GM12878 (cell line): ENCODE results near the gene CT45A1. TPM values are rescaled to one million over a fixed set of nuclear protein-coding genes. Genes with fewer than 3 reads are reported as not detected.

Source experiments
- ATAC-seq: fragments of 200-7000 bp; cut with Tn5 transposase; 3 replicates; pipeline ENCODE4 v1.9.1; 2020; ENCODE audit warnings: mild to moderate bottlenecking, moderate library complexity
- BruUV-seq: library from RNA; stranded (reverse); fragments of 400-500 nt; replicated peaks from 2 replicates; lab custom pipeline; 2021; lab: Mats Ljungman, UMichigan
- CTCF ChIA-PET: fragments of 300-600 bp; sonication (Branson Sonifier 250); formaldehyde crosslinking; extraction: SDS; loops from one replicate; lab custom pipeline; 2021; ENCODE audit warnings: inconsistent platforms; lab: Yijun Ruan, JAX
- POLR2A ChIA-PET: fragments of 350-600 bp; formaldehyde crosslinking; extraction: SDS; loops from one replicate; lab custom pipeline; 2021; ENCODE audit warnings: inconsistent platforms; lab: Charles Lee
- RAD21 ChIA-PET: fragments of 300-600 bp; sonication (Branson Sonifier 250); formaldehyde crosslinking; loops from one replicate; lab custom pipeline; 2023; ENCODE audit warnings: antibody characterized with exemption; ENCODE audit not compliant: unreplicated experiment; lab: Charles Lee
- SMC1A ChIA-PET: fragments of 300-600 bp; sonication (Branson Sonifier 250); formaldehyde crosslinking; loops from one replicate; lab custom pipeline; 2023; ENCODE audit not compliant: unreplicated experiment, uncharacterized antibody; lab: Charles Lee
- DNase-seq: peaks from one replicate; pipeline ENCODE4 v3.0.0-alpha.2; 2011; ENCODE audit warnings: low read depth, low spot score
- FAIRE-seq: peaks from 3 replicates; lab custom pipeline; 2011; peaks lifted over from hg19 to GRCh38; lab: Jason Lieb, UNC
- H2AFZ ChIP-seq: 2 replicates; pipeline ENCODE4 v1.6.0; 2011; ENCODE audit warnings: low read depth, low read length, control low read depth; ENCODE audit not compliant: control insufficient read depth
- H3K27ac ChIP-seq: 2 replicates; pipeline ENCODE4 v1.5.1; 2011; ENCODE audit warnings: control low read depth; ENCODE audit not compliant: control insufficient read depth, insufficient read depth
- H3K27me3 ChIP-seq, 2 experiments: replicated peaks in 1 of 2; 2 replicates each; pipeline versions ENCODE4 v1.6.0 to v1.6.1; 2011; ENCODE audit warnings: low read length in 1 of 2; ENCODE audit not compliant: control insufficient read depth in 2 of 2, insufficient read depth in 2 of 2
- H3K36me3 ChIP-seq, 2 experiments: 2 replicates each; pipeline ENCODE4 v1.5.1; 2011; ENCODE audit warnings: low read length in 1 of 2; ENCODE audit not compliant: control insufficient read depth in 2 of 2, insufficient read depth in 2 of 2
- H3K4me1 ChIP-seq: 2 replicates; pipeline ENCODE4 v1.6.1; 2011; ENCODE audit warnings: mild to moderate bottlenecking, low read length, moderate library complexity, mixed read lengths; ENCODE audit not compliant: control insufficient read depth, insufficient read depth
- H3K4me2 ChIP-seq: 2 replicates; pipeline ENCODE4 v1.6.0; 2011; ENCODE audit warnings: control low read depth; ENCODE audit not compliant: control insufficient read depth, insufficient read depth
- H3K4me3 ChIP-seq: fragments of 200-600 bp; sonication (generic); 2 replicates; pipeline ENCODE4 v1.5.1; 2016
- H3K79me2 ChIP-seq: 2 replicates; pipeline ENCODE4 v1.6.0; 2011; ENCODE audit warnings: low read length; ENCODE audit not compliant: control insufficient read depth, insufficient read depth
- H3K9ac ChIP-seq: 2 replicates; pipeline ENCODE4 v1.8.0; 2011; ENCODE audit warnings: low read length, control low read depth, mixed read lengths; ENCODE audit not compliant: control insufficient read depth, insufficient read depth
- H3K9me3 ChIP-seq: replicated peaks from 3 replicates; pipeline ENCODE4 v1.5.1; 2011; ENCODE audit warnings: mild to moderate bottlenecking, low read length; ENCODE audit not compliant: control insufficient read depth, insufficient read depth
- H4K20me1 ChIP-seq: 2 replicates; pipeline ENCODE4 v1.6.0; 2011; ENCODE audit not compliant: control insufficient read depth, insufficient read depth
- EGR1 ChIP-seq, 2 experiments: IDR thresholded peaks; 1 replicate in 1 of 2; 2 replicates in 1 of 2; pipeline ENCODE4 v1.6.1; 2011 to 2012; ENCODE audit warnings: low read depth in 2 of 2, low read length in 2 of 2, borderline replicate concordance in 1 of 2, mild to moderate bottlenecking in 1 of 2, moderate library complexity in 1 of 2
- FOS ChIP-seq: IDR thresholded peaks from 3 replicates; pipeline ENCODE4 v1.6.1; 2011; ENCODE audit warnings: borderline replicate concordance; ENCODE audit not compliant: insufficient read length; ENCODE audit errors: extremely low read depth
- HDAC6 ChIP-seq: fragments of 200-600 bp; sonication (generic); IDR thresholded peaks from one replicate; pipeline ENCODE4 v1.8.0; 2017; ENCODE audit warnings: antibody characterized with exemption; ENCODE audit not compliant: unreplicated experiment
- JUND ChIP-seq: IDR thresholded peaks from 2 replicates; pipeline ENCODE4 v1.6.1; 2012; ENCODE audit warnings: low read depth, mild to moderate bottlenecking, low read length, improper control_type of control experiment, moderate library complexity
- LARP7 ChIP-seq: fragments of 450-650 bp; IDR thresholded peaks from 2 replicates; pipeline ENCODE4 v1.6.1; 2017; ENCODE audit warnings: mild to moderate bottlenecking
- RAD21 ChIP-seq: IDR thresholded peaks from 2 replicates; pipeline ENCODE4 v1.6.1; 2011; ENCODE audit warnings: mild to moderate bottlenecking, low read depth, low read length, moderate library complexity; ENCODE audit not compliant: insufficient read depth
- SMC3 ChIP-seq: IDR thresholded peaks from 2 replicates; pipeline ENCODE4 v1.6.1; 2011; ENCODE audit warnings: low read length, improper control_type of control experiment, borderline replicate concordance
- SREBF2 ChIP-seq: IDR thresholded peaks from 2 replicates; pipeline ENCODE4 v1.6.1; 2012; ENCODE audit warnings: mild to moderate bottlenecking, low read length
- SUZ12 ChIP-seq: fragments of 200-600 bp; sonication (generic); IDR thresholded peaks from one replicate; pipeline ENCODE4 v1.6.1; 2018; ENCODE audit warnings: antibody characterized with exemption, mild to moderate bottlenecking; ENCODE audit not compliant: unreplicated experiment
- ZNF384 ChIP-seq: IDR thresholded peaks from 2 replicates; pipeline ENCODE4 v1.6.1; 2012; ENCODE audit warnings: low read depth, mild to moderate bottlenecking, low read length, improper control_type of control experiment, borderline replicate concordance
- ZNF622 ChIP-seq: fragments of 450-650 bp; IDR thresholded peaks from 2 replicates; pipeline ENCODE4 v1.6.1; 2017; ENCODE audit warnings: mild to moderate bottlenecking, inconsistent platforms
- in situ Hi-C: fragments of 300-500 bp; cut with MboI; formaldehyde crosslinking; loops from 9 replicates; pipeline ENCODE4 v1.14.3; 2018; ENCODE audit warnings: mixed read lengths
- intact Hi-C: fragments of 100-400 bp; cut with micrococcal nuclease; formaldehyde crosslinking; loops from one replicate; pipeline ENCODE4 v1.14.2; 2022; ENCODE audit not compliant: unreplicated experiment
- polyA plus RNA-seq, 11 experiments: library from polyadenylated mRNA; depleted of rRNA in 4 of 11; unstranded in 6 of 11; stranded (reverse) in 5 of 11; fragments of >200 nt; fragmentation: Nextera tagmentation in 4 of 11; fragmentation: Illumina TruSeq in 1 of 11; extraction: Ambion mirVana in 4 of 11; extraction: Trizol in 1 of 11; gene quantifications; 1 replicate in 1 of 11; 2 replicates in 10 of 11; pipeline versions ENCODE4 v1.2.1 to v1.2.3, GENCODE V29; 2011 to 2016; ENCODE audit warnings: inconsistent platforms in 2 of 11, missing spikeins in 2 of 11, low read depth in 1 of 11
- total RNA-seq, 4 experiments: library from RNA; depleted of rRNA in 3 of 4; stranded (reverse); fragments of >200 nt in 3 of 4; fragmentation: Illumina TruSeq in 1 of 4; extraction: Trizol in 1 of 4; gene quantifications; 2 replicates each; pipeline versions ENCODE4 v1.2.1 to v1.2.3, GENCODE V29; 2013 to 2021
- TF ChIP-seq, protein P1 (sequence below): fragments of 450-650 bp; IDR thresholded peaks from 2 replicates; pipeline ENCODE4 v1.6.1; 2014; ENCODE audit warnings: mild to moderate bottlenecking
- TF ChIP-seq, protein P2 (sequence below): fragments of 450-650 bp; conservative IDR thresholded peaks from 2 replicates; pipeline ENCODE4 v1.6.1; 2017; ENCODE audit warnings: mild to moderate bottlenecking, moderate library complexity
- TF ChIP-seq, protein P3 (sequence below), 3 experiments: IDR thresholded peaks in 2 of 3; conservative IDR thresholded peaks in 1 of 3; 2 replicates each; pipeline ENCODE4 v1.5.1; 2011; ENCODE audit warnings: low read depth in 3 of 3, low read length in 3 of 3, mild to moderate bottlenecking in 3 of 3, control low read depth in 2 of 3, moderate library complexity in 2 of 3, inconsistent platforms in 1 of 3, mixed read lengths in 1 of 3; ENCODE audit not compliant: control insufficient read depth in 2 of 3, insufficient read depth in 1 of 3; ENCODE audit errors: extremely low read depth in 1 of 3
- TF ChIP-seq, protein P4 (sequence below): IDR thresholded peaks from 2 replicates; pipeline ENCODE4 v1.6.1; 2012; ENCODE audit warnings: low read depth, low read length, improper control_type of control experiment

Gene CT45A1
- total and polyA plus RNA-seq, 10 of the 15 experiments (the other 5 are each of a cell fraction or from before 2014, with no cell fraction given) = 0.10 to 0.14 TPM; not detected in 8

DNA sequence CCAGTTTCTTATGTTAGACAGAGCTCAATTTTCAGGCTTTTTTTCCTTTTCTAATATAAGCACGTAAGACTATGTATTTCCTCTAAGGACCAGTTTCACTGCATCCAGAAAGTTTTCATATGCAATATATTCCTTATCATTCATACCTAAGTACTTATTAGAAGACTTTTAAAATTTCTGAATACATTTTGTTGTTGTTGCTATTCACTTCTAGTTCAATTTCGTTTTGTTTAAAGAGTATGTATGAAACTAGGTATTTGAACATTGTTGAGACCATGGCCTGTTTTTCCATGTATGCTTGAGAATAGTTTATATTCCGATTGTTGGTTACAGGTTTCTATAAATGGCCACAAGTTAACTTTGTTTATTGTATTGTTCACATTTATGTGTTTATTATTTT is 18.0 kb upstream of the CT45A1 start (continued):
- TF ChIP-seq EGR1 (IDR thresholded peaks at IDR 0.05; ENCODE audit: borderline replicate concordance in 1 of 2, low read depth in 2 of 2, low read length in 2 of 2) (no peak), JUND (no peak), ZNF622 (no peak), FOS (no peak), HDAC6 (no peak), SMC3 (no peak), ZNF384 (no peak)
- TF ChIP-seq, protein P1, sequence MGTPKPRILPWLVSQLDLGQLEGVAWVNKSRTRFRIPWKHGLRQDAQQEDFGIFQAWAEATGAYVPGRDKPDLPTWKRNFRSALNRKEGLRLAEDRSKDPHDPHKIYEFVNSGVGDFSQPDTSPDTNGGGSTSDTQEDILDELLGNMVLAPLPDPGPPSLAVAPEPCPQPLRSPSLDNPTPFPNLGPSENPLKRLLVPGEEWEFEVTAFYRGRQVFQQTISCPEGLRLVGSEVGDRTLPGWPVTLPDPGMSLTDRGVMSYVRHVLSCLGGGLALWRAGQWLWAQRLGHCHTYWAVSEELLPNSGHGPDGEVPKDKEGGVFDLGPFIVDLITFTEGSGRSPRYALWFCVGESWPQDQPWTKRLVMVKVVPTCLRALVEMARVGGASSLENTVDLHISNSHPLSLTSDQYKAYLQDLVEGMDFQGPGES = no peak
- TF ChIP-seq, protein P2, sequence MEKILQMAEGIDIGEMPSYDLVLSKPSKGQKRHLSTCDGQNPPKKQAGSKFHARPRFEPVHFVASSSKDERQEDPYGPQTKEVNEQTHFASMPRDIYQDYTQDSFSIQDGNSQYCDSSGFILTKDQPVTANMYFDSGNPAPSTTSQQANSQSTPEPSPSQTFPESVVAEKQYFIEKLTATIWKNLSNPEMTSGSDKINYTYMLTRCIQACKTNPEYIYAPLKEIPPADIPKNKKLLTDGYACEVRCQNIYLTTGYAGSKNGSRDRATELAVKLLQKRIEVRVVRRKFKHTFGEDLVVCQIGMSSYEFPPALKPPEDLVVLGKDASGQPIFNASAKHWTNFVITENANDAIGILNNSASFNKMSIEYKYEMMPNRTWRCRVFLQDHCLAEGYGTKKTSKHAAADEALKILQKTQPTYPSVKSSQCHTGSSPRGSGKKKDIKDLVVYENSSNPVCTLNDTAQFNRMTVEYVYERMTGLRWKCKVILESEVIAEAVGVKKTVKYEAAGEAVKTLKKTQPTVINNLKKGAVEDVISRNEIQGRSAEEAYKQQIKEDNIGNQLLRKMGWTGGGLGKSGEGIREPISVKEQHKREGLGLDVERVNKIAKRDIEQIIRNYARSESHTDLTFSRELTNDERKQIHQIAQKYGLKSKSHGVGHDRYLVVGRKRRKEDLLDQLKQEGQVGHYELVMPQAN = no peak

DNA sequence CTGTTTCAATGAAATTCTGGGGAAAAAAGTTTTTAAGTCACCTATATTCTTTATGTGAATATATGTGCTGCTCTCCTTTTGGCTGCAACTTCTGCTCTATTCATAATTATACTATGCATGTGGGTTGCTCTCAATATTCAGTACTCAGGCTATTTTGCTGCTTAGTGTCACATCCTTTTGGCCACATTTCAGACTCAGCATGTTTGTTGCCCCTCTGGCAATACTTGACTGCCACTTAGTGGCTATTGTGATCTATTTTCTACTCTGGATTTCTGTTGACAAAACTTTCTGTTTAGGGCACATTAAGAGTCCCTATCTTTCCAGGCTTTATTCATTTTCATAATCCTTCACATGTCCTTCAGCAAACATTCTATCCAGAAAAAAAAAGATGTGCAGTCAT is 15.8 kb upstream of the CT45A1 start:
- H3K79me2 ChIP-seq = no peaks in the 10 kb centered on the region
- CTCF ChIA-PET = interaction anchor here (1.3 to 4.2 kb wide), 2 partner anchors 65 to 72 kb away, joined by 4 to 37 read pairs; no protein-coding TSS in a partner anchor
- no peak overlapping the region for H3K4me3 ChIP-seq
- H2AFZ ChIP-seq = no peak overlapping the region
- RAD21 ChIA-PET = interaction anchor here (0.9 to 1.5 kb wide), 3 partner anchors 65 to 72 kb away, joined by 3 to 5 read pairs (median 3); no protein-coding TSS in a partner anchor
- no peaks in the 10 kb centered on the region for H3K36me3 ChIP-seq
- POLR2A ChIA-PET = no interaction called here
- DNase-seq (no peak), ATAC-seq (peak; percentile 51), FAIRE-seq (no peak)
- no peaks in the 10 kb centered on the region for H4K20me1 ChIP-seq
- no peaks in the 10 kb centered on the region; a peak in 1 of 4 replicates for H3K27me3 ChIP-seq
- no peak overlapping the region for H3K4me2 ChIP-seq
- SMC1A ChIA-PET = interaction anchor here (1.1 kb wide), 1 partner anchor 66 kb away, joined by 4 read pairs; no protein-coding TSS in a partner anchor
- no peaks in the 10 kb centered on the region for H3K9me3 ChIP-seq
- TF ChIP-seq LARP7 = no peak
- TF ChIP-seq SMC3 = peak; percentile 60
- TF ChIP-seq SUZ12 = no peak
- no peak for TF ChIP-seq SREBF2
- TF ChIP-seq, protein P3, sequence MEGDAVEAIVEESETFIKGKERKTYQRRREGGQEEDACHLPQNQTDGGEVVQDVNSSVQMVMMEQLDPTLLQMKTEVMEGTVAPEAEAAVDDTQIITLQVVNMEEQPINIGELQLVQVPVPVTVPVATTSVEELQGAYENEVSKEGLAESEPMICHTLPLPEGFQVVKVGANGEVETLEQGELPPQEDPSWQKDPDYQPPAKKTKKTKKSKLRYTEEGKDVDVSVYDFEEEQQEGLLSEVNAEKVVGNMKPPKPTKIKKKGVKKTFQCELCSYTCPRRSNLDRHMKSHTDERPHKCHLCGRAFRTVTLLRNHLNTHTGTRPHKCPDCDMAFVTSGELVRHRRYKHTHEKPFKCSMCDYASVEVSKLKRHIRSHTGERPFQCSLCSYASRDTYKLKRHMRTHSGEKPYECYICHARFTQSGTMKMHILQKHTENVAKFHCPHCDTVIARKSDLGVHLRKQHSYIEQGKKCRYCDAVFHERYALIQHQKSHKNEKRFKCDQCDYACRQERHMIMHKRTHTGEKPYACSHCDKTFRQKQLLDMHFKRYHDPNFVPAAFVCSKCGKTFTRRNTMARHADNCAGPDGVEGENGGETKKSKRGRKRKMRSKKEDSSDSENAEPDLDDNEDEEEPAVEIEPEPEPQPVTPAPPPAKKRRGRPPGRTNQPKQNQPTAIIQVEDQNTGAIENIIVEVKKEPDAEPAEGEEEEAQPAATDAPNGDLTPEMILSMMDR (IDR thresholded peaks at IDR 0.05 in 2 of 3, conservative IDR thresholded peaks at IDR 0.05 in 1 of 3; ENCODE audit: control insufficient read depth in 2 of 3, extremely low read depth in 1 of 3, insufficient read depth in 1 of 3, low read depth in 3 of 3, low read length in 3 of 3) = peak; percentile 21 to 61 (median 23); a peak in 4 of 6 replicates
- no peak for TF ChIP-seq FOS
- TF ChIP-seq, protein P4, sequence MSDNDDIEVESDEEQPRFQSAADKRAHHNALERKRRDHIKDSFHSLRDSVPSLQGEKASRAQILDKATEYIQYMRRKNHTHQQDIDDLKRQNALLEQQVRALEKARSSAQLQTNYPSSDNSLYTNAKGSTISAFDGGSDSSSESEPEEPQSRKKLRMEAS = no peak
- peak; percentile 70 for TF ChIP-seq RAD21
- no peak overlapping the region for H3K27ac ChIP-seq
- H3K4me1 ChIP-seq = no peaks in the 10 kb centered on the region
- intact Hi-C loops (loop anchor here (1.0 to 5.0 kb wide), 2 partner anchors 65 to 210 kb away; no protein-coding TSS in a partner anchor), in situ Hi-C loops (no loop called here)
- BruUV-seq = no TSS peak
- H3K9ac ChIP-seq = no peak overlapping the region
